NCI-H2029 treated with DMSO at 0.1 percent for 48 hours (cell line): ENCODE results near the gene PRPF40B.

Experiments
- DNase-seq: peaks from one replicate; lab custom pipeline; 2025; lab: John Stamatoyannopoulos, UW

PRPF40B gene

GRCh38 chr12:49658276-49658675, 34.9 kb downstream of the PRPF40B start:
- DNase-seq: no peak

GRCh38 chr12:49659753-49660152, 36.4 kb downstream of the PRPF40B start:
- DNase-seq: no peak

- DNase-seq: no peak
Measured at GRCh38 chr12:49661191-49661590, 37.8 kb downstream of the PRPF40B start.

- no peak for DNase-seq
Measured at GRCh38 chr12:49661746-49662145, 38.4 kb downstream of the PRPF40B start.

- DNase-seq: peak; percentile 71
Measured at GRCh38 chr12:49662998-49663843, 39.9 kb downstream of the PRPF40B start.

GRCh38 chr12:49664167-49664566, 40.8 kb downstream of the PRPF40B start:
- no peak for DNase-seq

- DNase-seq: no peak
Measured at GRCh38 chr12:49664591-49665239, 41.4 kb downstream of the PRPF40B start.

GRCh38 chr12:49665384-49665783, 42.0 kb downstream of the PRPF40B start:
- no peak for DNase-seq

- no peak for DNase-seq
Measured at GRCh38 chr12:49666176-49666575, 42.8 kb downstream of the PRPF40B start.

GRCh38 chr12:49667325-49668090, 44.1 kb downstream of the PRPF40B start:
- DNase-seq: no peak

- DNase-seq: no peak
Measured at GRCh38 chr12:49669796-49670195, 46.4 kb downstream of the PRPF40B start.

- DNase-seq: no peak
Measured at GRCh38 chr12:49671031-49671765, 47.8 kb downstream of the PRPF40B start.

- DNase-seq: no peak
Measured at GRCh38 chr12:49672301-49673217, 49.2 kb downstream of the PRPF40B start.

- peak; percentile 75 for DNase-seq
Measured at GRCh38 chr12:49673446-49674317, 50.3 kb downstream of the PRPF40B start.

- DNase-seq: no peak
Measured at GRCh38 chr12:49674318-49674981, 51.1 kb downstream of the PRPF40B start.

GRCh38 chr12:49675137-49675536, 51.8 kb downstream of the PRPF40B start:
- no peak for DNase-seq

GRCh38 chr12:49678711-49679110, 55.4 kb downstream of the PRPF40B start:
- DNase-seq: no peak

- no peak for DNase-seq
Measured at GRCh38 chr12:49680075-49680474, 56.7 kb downstream of the PRPF40B start.

- DNase-seq: no peak
Measured at GRCh38 chr12:49683599-49684309, 60.4 kb downstream of the PRPF40B start.
